Activated T-cell treated with anti-CD3 and anti-CD28 coated beads, Interleukin-2, amount 50 U/mL, for 24 hours (primary cell): ENCODE data around the gene TERT.

Source experiments
- DNase-seq: peaks from one replicate; pipeline ENCODE4 v3.0.0-alpha.2; 2020
- H3K27ac Mint-ChIP-seq: 2 replicates; pipeline ENCODE4 v1.8.0; 2020; ENCODE audit warnings: mild to moderate bottlenecking, mixed read lengths
- H3K27me3 Mint-ChIP-seq: 2 replicates; pipeline ENCODE4 v1.8.0; 2020; ENCODE audit warnings: mixed read lengths
- H3K36me3 Mint-ChIP-seq: 2 replicates; pipeline ENCODE4 v1.8.0; 2020; ENCODE audit warnings: low read depth, mixed read lengths
- H3K4me1 Mint-ChIP-seq: 2 replicates; pipeline ENCODE4 v1.8.0; 2020; ENCODE audit warnings: low read depth, mixed read lengths
- H3K4me3 Mint-ChIP-seq: 2 replicates; pipeline ENCODE4 v1.8.0; 2020; ENCODE audit warnings: mild to moderate bottlenecking, moderate library complexity, mixed read lengths
- H3K9me3 Mint-ChIP-seq: 2 replicates; pipeline ENCODE4 v1.8.0; 2020; ENCODE audit warnings: mixed read lengths

TERT gene

GRCh38 chr5:1210832-1211251 lies 84.0 kb downstream of the TERT start:
- Mint-ChIP-seq H3K36me3 (no peaks in the 10 kb centered on the region), H3K27me3 (no peaks in the 10 kb centered on the region), H3K4me1 (no peaks in the 10 kb centered on the region), H3K9me3 (no peaks in the 10 kb centered on the region), H3K4me3 (no peak overlapping the region), H3K27ac (no peak overlapping the region)
- DNase-seq: no peak

- no peak overlapping the region for H3K27ac Mint-ChIP-seq
- H3K4me3 Mint-ChIP-seq: no peak overlapping the region
- no peaks in the 10 kb centered on the region for H3K27me3 Mint-ChIP-seq
- H3K36me3 Mint-ChIP-seq: no peaks in the 10 kb centered on the region
- DNase-seq: no peak
- no peaks in the 10 kb centered on the region for H3K4me1 Mint-ChIP-seq
- no peaks in the 10 kb centered on the region for H3K9me3 Mint-ChIP-seq
These were observed 84.7 kb downstream of the TERT start for GRCh38 chr5:1209896-1210776.

GRCh38 chr5:1209489-1209852 lies 85.4 kb downstream of the TERT start:
- no peaks in the 10 kb centered on the region for H3K4me1 Mint-ChIP-seq
- H3K9me3 Mint-ChIP-seq: no peaks in the 10 kb centered on the region
- H3K27me3 Mint-ChIP-seq: no peaks in the 10 kb centered on the region
- no peak overlapping the region for H3K27ac Mint-ChIP-seq
- H3K36me3 Mint-ChIP-seq: no peaks in the 10 kb centered on the region
- DNase-seq: no peak
- no peak overlapping the region for H3K4me3 Mint-ChIP-seq

- Mint-ChIP-seq H3K27me3 (no peaks in the 10 kb centered on the region), H3K9me3 (no peaks in the 10 kb centered on the region), H3K36me3 (no peaks in the 10 kb centered on the region), H3K27ac (no peak overlapping the region), H3K4me1 (no peaks in the 10 kb centered on the region), H3K4me3 (no peak overlapping the region)
- no peak for DNase-seq
These were observed 86.0 kb downstream of the TERT start for GRCh38 chr5:1208743-1209488.

GRCh38 chr5:1208221-1208742 lies 86.6 kb downstream of the TERT start:
- no peaks in the 10 kb centered on the region for H3K9me3 Mint-ChIP-seq
- no peaks in the 10 kb centered on the region for H3K4me1 Mint-ChIP-seq
- H3K27me3 Mint-ChIP-seq: no peaks in the 10 kb centered on the region
- no peaks in the 10 kb centered on the region for H3K36me3 Mint-ChIP-seq
- H3K27ac Mint-ChIP-seq: no peak overlapping the region
- H3K4me3 Mint-ChIP-seq: no peak overlapping the region
- DNase-seq: no peak

GRCh38 chr5:1207555-1207954 lies 87.3 kb downstream of the TERT start:
- Mint-ChIP-seq H3K27me3 (no peaks in the 10 kb centered on the region), H3K4me3 (no peak overlapping the region), H3K4me1 (no peaks in the 10 kb centered on the region), H3K27ac (no peak overlapping the region), H3K9me3 (no peaks in the 10 kb centered on the region), H3K36me3 (no peaks in the 10 kb centered on the region)
- DNase-seq: no peak

GRCh38 chr5:1206521-1207412 lies 88.1 kb downstream of the TERT start:
- H3K9me3 Mint-ChIP-seq: no peaks in the 10 kb centered on the region
- H3K27me3 Mint-ChIP-seq: no peaks in the 10 kb centered on the region
- no peaks in the 10 kb centered on the region for H3K36me3 Mint-ChIP-seq
- no peak overlapping the region for H3K27ac Mint-ChIP-seq
- no peak overlapping the region for H3K4me3 Mint-ChIP-seq
- no peaks in the 10 kb centered on the region for H3K4me1 Mint-ChIP-seq
- no peak for DNase-seq

- DNase-seq: no peak
These were observed 89.3 kb downstream of the TERT start for GRCh38 chr5:1205255-1206180.

GRCh38 chr5:1204693-1205242 lies 90.1 kb downstream of the TERT start:
- DNase-seq: no peak
- H3K27me3 Mint-ChIP-seq: no peaks in the 10 kb centered on the region
- no peaks in the 10 kb centered on the region for H3K36me3 Mint-ChIP-seq
- no peak overlapping the region for H3K4me3 Mint-ChIP-seq
- H3K9me3 Mint-ChIP-seq: no peaks in the 10 kb centered on the region
- H3K27ac Mint-ChIP-seq: no peak overlapping the region
- no peaks in the 10 kb centered on the region for H3K4me1 Mint-ChIP-seq

More at GRCh38 chr5:1205255-1206180, 89.3 kb downstream of the TERT start:
- no peak overlapping the region for H3K4me3 Mint-ChIP-seq
- H3K4me1 Mint-ChIP-seq: no peaks in the 10 kb centered on the region
- no peak overlapping the region for H3K27ac Mint-ChIP-seq
- no peaks in the 10 kb centered on the region for H3K9me3 Mint-ChIP-seq
- H3K27me3 Mint-ChIP-seq: no peaks in the 10 kb centered on the region
- H3K36me3 Mint-ChIP-seq: no peaks in the 10 kb centered on the region

GRCh38 chr5:1203968-1204692 lies 90.7 kb downstream of the TERT start:
- no peak overlapping the region for H3K27ac Mint-ChIP-seq
- no peak for DNase-seq
- no peaks in the 10 kb centered on the region for H3K4me1 Mint-ChIP-seq
- H3K27me3 Mint-ChIP-seq: no peaks in the 10 kb centered on the region
- no peak overlapping the region for H3K4me3 Mint-ChIP-seq
- no peaks in the 10 kb centered on the region for H3K9me3 Mint-ChIP-seq
- H3K36me3 Mint-ChIP-seq: no peaks in the 10 kb centered on the region

- Mint-ChIP-seq H3K4me1 (no peaks in the 10 kb centered on the region), H3K4me3 (no peak overlapping the region), H3K36me3 (no peaks in the 10 kb centered on the region), H3K9me3 (no peaks in the 10 kb centered on the region), H3K27me3 (no peaks in the 10 kb centered on the region), H3K27ac (no peak overlapping the region)
- no peak for DNase-seq
These were observed 91.4 kb downstream of the TERT start for GRCh38 chr5:1203311-1203967.
